IPS DF 6.9 (cell line): ENCODE measurements around the gene MAGED2.
"Not testable (repeated sequence)": the region's sequence is repeated elsewhere in the genome, so short reads cannot be mapped to it uniquely, and the experiment has no call there.

Experiments
- DNase-seq: peaks from one replicate; pipeline ENCODE4 v3.0.0-alpha.2; 2013; ENCODE audit warnings: low read depth, low spot score
- H3K27ac ChIP-seq: one replicate; pipeline ENCODE4 v1.5.1; 2013; ENCODE audit warnings: low read length, control low read depth
- H3K27me3 ChIP-seq: 2 replicates; pipeline ENCODE4 v1.6.1; 2013; ENCODE audit warnings: mild to moderate bottlenecking, low read length; ENCODE audit not compliant: control insufficient read depth, insufficient read depth
- H3K36me3 ChIP-seq: 2 replicates; pipeline ENCODE4 v1.6.1; 2013; ENCODE audit warnings: low read length; ENCODE audit not compliant: control insufficient read depth, insufficient read depth
- H3K4me1 ChIP-seq: 2 replicates; pipeline ENCODE4 v1.6.1; 2013; ENCODE audit warnings: low read length; ENCODE audit not compliant: control insufficient read depth, insufficient read depth
- H3K4me3 ChIP-seq: 2 replicates; pipeline ENCODE4 v1.5.1; 2013; ENCODE audit warnings: mild to moderate bottlenecking, low read length
- H3K9me3 ChIP-seq: 2 replicates; pipeline ENCODE4 v1.6.1; 2013; ENCODE audit warnings: low read length, inconsistent platforms; ENCODE audit not compliant: control insufficient read depth, insufficient read depth
- WGBS: extraction: QIAGEN DNeasy Blood & Tissue Kit; methylation state at CpG from one replicate; pipeline ENCODE4 v1.1.7; 2013; ENCODE audit warnings: mixed read lengths, missing lambda C conversion rate; ENCODE audit not compliant: insufficient read length, insufficient coverage; 5-methylcytosine and 5-hydroxymethylcytosine counted together

Gene MAGED2

DNA sequence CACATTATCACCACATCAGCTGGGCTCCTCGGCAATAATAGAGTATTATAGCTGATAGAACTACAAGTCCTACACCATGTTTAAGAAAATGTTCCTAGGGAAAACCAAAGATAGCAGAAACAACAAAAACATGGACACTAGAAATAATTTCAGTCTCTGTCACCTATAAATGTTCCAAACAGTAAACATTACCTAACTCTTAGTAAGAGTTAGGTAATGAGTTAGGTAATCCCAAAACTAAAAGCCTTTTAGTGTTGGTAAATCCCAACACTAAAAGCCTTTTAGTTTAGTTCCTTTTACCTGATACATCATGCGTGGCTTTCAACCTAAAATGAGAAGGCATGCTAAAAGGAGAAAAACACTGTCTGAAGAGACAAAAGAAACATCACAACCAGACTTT is 35.5 kb downstream of the MAGED2 start:
- H3K4me1 ChIP-seq, result peaks cover 1% of the 10 kb centered on the region; the same call in 1 of the 2 replicates
- no peak overlapping the region for H3K27ac ChIP-seq
- H3K36me3 ChIP-seq, result no peaks in the 10 kb centered on the region
- DNase-seq, result no peak
- H3K27me3 ChIP-seq, result no peaks in the 10 kb centered on the region
- no peak overlapping the region for H3K4me3 ChIP-seq
- H3K9me3 ChIP-seq, result no peaks in the 10 kb centered on the region
- no CpG with 5 or more reads among the region's 2 CpGs for WGBS

DNA sequence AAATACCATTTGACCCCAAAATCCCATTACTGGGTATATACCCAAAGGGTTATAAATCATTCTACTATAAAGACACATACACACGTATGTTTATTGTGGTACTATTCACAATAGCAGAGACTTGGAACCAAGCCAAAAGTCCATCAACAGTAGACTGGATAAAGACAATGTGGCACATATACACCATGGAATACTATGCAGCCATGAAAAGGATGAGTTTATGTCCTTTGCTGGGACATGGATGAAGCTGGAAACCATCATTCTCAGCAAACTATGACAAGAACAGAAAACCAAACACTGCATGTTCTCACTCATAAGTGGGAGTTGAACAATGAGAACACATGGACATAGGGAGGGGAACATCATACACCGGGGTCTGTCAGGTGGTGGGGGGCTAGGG is 40.2 kb downstream of the MAGED2 start:
- H3K36me3 ChIP-seq, H3K4me3 ChIP-seq, H3K4me1 ChIP-seq, H3K9me3 ChIP-seq, DNase-seq, H3K27me3 ChIP-seq, H3K27ac ChIP-seq: not testable (repeated sequence)
- WGBS, result no CpG with 5 or more reads among the region's 2 CpGs

DNA sequence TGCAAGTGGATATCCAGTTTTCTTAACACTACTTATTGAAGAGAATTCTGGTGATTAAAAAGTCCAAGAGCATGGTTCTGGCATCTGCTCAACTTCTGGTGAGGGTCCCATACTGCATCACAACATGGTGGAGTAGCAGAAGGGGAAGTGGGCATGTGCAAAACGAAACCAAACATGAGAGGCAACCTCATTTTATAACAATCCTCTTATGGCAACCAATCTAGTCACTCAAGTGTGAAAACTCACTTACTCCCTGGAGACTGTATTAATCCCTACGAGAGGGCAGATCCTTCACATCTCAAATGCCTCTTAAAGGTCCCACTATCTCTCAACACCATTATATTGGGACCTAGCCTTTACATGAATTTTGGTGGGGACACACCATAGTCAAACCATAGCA is 57.7 kb downstream of the MAGED2 start:
- H3K9me3 ChIP-seq, result no peaks in the 10 kb centered on the region
- WGBS, result no CpG with 5 or more reads among the region's 2 CpGs
- H3K4me3 ChIP-seq, result no peak overlapping the region
- H3K36me3 ChIP-seq, result no peaks in the 10 kb centered on the region
- no peaks in the 10 kb centered on the region for H3K27me3 ChIP-seq
- no peaks in the 10 kb centered on the region for H3K4me1 ChIP-seq
- H3K27ac ChIP-seq, result no peak overlapping the region
- DNase-seq, result no peak
